ENCODE data around the gene ZBTB7B.

The ZBTB7B gene

DNA sequence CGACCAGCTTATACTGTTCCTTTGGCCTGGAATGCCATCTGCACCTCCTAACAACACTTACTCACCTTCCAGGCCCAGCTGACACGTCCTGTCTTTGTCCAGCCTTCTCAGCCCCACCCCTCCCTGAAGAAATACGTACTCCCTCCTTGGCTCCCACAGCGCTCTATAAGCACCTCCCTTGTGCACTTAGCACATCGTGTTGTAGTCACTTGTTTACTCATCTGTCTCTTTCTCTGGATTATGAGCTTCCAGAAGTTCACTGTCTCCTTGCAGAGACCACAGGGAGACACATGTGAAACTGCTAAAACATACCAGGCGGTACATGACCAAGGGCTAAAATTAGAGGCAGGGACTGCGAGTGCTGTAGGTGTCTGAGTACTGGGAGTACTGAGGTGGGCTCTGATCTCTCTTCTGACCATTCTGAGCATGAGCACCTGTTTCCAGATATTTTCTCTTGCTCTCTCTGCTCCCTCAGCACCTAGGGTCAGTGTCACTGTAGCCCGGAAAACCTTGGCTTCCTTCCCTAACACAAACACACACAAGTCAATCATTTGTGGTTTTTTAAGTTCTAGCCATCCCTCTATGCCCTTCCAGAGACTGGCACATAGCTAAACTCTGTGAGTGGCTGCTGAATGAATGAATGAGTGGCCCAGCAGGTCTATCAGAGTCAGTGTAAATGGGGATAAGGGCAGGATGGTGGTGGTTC is 36.2 kb downstream of the ZBTB7B start:
- DNase-seq (ENCODE audit: low read depth), result no peak

- no peak for DNase-seq (ENCODE audit: low read depth)
Measured at GRCh38 chr1:155039308-155039669, 36.7 kb downstream of the ZBTB7B start.

DNA sequence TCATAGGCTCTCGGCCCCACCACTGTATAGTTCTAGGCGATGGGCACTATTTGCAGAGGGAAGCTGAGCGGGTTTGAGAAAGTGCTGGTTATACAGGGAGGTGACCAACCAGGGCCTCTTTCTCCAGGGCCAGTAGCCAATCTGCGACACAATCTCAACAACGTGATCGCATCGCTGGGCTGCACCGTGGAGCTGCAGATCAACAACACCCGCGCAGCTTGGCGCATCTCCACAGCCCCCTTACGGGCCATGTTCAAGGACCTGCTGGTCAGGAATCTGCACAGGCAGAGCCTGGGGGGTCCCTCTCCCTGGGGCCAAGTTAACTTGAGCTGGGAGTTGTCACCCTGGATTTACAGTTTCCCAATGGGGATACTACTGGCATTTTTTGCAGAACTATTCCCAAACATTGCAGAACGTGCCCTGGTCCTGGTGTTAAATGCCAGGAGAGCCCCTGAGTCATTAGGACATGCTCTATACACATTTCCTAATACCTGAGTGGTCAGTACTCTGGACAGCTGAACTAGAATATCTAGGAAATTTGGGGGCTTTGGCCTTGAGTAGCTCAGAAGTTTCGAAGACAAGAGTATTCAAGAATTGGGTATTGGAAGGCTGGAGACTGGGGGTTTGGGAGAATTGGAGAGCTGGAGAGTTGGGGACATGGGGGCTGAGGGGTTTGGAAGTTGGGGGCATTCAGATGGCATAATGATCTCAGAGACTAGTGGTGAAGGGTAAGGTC is 37.9 kb downstream of the ZBTB7B start:
- no peak for DNase-seq (ENCODE audit: low read depth)

DNA sequence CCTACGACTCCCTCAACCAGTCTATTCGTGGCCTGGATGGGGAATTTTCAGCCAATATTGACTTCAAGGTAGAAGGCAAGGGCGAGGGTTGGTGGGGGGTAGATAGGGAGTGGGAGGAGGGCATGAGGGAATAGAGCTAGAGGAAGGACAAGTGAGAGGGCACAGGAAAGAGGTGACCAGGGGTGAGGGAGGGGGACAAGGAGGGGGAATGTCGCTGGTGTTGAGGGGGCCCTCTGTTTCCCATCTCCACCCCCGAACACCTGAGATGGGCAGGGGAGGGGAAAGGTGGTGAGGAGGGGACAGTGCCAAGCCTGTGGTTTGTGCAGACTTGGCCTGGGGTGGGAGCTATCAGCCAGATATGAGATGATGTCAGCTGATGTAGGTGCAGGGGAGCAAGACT is 40.2 kb downstream of the ZBTB7B start:
- no peak for DNase-seq (ENCODE audit: low read depth)

GRCh38 chr1:155043301-155043702 is 40.7 kb downstream of the ZBTB7B start:
- no peak for DNase-seq (ENCODE audit: low read depth)

GRCh38 chr1:155043793-155044192 is 41.2 kb downstream of the ZBTB7B start:
- no peak for DNase-seq (ENCODE audit: low read depth)

- DNase-seq (ENCODE audit: low read depth), result no peak
Measured at GRCh38 chr1:155044365-155044764, 41.8 kb downstream of the ZBTB7B start.

GRCh38 chr1:155044812-155045657 is 42.4 kb downstream of the ZBTB7B start:
- peak; percentile 46 for DNase-seq (ENCODE audit: low read depth)

GRCh38 chr1:155048449-155049334 is 46.1 kb downstream of the ZBTB7B start:
- DNase-seq (ENCODE audit: low read depth), result no peak

DNA sequence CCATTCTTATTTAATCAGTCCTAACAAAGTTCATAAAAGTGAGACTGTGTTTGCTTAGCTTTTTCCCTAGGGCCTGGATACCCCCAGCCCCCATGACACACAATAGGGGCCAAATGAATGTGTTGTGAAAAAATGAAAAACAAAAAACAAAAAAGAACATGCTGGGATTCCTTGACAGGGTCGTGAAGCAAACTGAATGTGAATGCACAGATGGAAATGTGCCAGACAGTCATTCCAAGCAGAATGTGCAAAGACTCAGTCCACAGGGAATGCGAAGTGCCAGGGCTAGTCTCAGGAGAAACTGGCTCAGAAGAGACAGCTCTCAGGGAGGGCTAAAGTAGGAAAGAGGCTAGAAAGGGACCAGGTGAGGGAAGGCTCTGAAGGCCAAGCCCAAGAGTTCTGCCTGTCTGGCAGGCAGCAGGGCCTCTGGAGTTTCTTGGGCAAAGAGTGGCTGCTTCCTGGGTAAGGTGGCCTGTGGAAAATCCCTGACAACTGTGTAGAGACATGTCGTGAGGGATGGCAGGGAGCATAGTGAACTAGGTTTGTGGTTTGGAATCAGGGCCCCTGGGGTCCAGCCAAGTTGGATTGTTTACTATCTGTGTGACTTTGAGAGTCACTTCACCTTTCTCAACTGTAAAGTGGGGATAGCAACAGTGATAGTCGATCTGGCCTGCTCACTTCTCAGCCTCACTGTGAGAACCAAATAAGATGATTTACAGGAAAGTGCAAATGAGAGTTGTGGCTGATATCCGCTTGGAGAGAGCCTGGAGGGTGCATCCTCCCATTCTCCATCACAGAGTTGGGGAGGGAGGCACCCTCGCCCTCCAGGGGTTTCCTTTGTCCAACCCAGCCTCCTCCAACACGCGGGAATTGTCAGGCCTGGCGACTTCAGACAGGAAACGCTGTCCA is 47.3 kb downstream of the ZBTB7B start:
- no peak for DNase-seq (ENCODE audit: low read depth)

GRCh38 chr1:155050560-155051341 is 48.1 kb downstream of the ZBTB7B start, which contains the start of gene ADAM15:
Gene ADAM15 (plus strand): TSS chr1:155051316. CDS start chr1:155051387, 71 bp downstream.
- DNase-seq (ENCODE audit: low read depth), result peak; percentile 73

GRCh38 chr1:155051342-155051776 is 48.8 kb downstream of the ZBTB7B start:
- no peak for DNase-seq (ENCODE audit: low read depth)

DNA sequence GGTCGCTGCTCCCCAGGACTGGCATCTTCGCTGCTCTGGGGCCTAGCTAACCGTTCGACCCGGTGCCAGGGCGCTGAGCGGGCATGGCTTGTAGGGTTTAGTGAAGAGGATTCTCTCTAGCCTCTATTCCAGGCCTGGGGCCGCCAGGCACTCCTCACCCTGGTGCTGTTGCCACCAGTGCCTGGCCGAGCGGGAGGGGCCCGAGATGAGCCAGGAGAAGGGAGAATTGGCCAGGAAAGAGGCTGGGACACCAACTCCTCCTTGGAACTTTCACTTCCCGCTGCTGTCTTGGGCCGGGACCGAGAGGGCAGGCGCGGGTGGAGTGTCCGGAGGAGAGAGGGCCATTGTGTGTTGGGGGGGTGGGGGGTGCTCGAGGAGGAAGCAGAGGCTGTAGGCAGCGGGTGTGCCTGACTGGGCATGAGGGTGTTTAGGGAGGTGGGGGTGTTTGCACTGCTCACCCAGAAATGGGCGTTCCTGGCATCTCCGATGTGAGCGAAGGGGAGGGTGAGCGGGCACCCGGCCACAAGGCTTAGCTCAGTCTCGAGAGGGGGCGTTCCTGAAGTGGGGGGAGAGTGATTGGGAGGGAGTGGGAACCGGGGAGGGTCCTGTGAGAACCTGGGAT is 49.3 kb downstream of the ZBTB7B start:
- peak; percentile 12 for DNase-seq (ENCODE audit: low read depth)

DNA sequence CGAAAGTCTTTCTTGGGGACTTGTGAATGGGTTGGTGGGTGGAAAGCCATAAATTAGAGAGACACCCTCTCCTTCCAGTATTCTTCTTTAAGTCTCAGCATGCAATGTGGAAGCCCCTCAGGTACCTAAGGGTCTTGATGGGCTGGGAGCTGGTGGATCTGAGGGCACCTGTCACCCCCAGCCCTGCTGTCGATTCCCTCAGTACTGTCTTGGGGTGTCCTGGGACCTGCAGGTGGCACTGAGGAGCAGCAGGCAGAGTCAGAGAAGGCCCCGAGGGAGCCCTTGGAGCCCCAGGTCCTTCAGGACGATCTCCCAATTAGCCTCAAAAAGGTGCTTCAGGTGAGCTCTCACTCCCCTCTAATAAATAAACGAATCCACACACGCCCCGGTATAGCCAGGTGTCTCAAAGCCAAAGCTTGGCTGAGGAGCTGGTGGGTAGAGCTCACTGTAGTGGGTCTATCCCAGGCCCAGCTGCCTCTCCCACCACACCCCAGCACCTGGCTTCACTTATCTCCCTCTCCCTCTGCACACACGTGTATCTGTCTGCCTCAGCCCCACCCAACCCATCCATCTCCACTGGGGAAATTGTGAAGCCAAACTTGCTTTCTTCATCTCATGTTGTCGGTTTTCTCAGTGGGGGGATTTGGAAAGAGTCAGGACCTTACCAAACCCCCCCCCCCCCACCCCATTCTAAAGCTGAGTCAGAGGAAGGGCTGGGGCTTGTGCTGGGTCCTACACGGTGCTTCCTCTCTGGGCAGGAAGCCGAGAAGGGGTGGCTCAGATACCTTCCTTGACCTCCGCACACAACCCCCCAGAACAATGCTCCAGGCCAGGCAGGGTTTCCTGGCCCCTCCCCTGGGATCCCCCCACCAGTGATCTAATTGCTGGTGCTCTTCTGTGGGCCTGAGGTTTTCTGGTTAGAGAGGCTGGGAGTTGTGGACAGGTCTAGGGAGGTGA is 50.1 kb downstream of the ZBTB7B start:
- DNase-seq (ENCODE audit: low read depth), result no peak

DNA sequence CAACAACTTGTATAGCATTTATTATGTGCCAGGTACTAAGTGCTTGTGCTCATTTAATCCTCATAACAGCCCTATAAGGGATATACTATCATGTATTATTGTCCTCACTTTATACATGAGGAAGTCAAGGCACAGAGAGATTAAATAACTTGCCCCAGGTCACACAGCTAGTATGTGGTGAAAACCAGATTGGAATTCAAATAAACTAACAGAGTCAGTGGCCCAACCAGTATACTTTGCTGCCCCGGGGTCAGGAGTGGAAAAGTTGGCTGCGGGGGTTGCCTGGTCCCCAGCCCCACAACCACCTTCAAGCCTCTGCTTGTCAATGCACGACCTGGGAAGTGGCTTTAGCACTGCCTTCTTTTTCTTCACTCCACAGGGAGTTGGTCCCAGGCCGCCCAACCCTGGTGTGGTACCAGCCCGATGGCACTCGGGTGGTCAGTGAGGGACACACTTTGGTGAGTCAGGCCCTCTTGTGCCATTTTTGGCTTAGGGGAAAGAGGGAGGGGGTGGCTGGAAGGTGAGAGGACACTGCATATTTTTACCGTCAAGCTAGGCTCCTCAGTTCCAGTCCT is 51.0 kb downstream of the ZBTB7B start:
- DNase-seq (ENCODE audit: low read depth), result no peak

- no peak for DNase-seq (ENCODE audit: low read depth)
Measured at GRCh38 chr1:155057104-155057503, 54.5 kb downstream of the ZBTB7B start.

DNA sequence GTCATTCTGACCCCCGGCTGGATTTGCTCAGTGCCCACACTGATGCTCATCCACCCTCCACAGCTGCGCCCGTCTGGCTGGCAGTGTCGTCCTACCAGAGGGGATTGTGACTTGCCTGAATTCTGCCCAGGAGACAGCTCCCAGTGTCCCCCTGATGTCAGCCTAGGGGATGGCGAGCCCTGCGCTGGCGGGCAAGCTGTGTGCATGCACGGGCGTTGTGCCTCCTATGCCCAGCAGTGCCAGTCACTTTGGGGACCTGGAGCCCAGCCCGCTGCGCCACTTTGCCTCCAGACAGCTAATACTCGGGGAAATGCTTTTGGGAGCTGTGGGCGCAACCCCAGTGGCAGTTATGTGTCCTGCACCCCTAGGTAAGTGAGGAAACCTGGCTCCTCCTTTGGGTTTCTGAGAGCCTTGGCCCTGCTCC is 55.2 kb downstream of the ZBTB7B start:
- no peak for DNase-seq (ENCODE audit: low read depth)

DNA sequence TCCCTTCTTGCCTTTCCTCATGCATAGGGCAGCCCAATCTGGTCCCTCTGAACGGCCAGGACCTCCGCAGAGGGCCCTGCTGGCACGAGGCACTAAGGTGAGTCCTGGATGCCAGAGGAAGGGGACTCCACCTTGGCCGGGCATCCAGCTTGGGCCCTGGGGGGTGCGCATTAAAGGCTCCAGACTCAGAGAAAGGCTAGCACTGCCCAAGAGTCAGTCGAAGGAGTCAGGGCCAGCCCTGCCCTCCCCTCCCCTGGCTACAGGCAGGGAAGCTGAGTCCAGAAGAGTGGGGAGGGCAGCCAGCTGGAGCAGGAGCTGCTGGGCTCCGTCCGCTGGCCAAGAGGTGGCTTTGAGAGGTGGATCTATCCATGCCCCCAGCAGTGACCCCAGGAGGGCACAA is 58.1 kb downstream of the ZBTB7B start:
- no peak for DNase-seq (ENCODE audit: low read depth)
